Lower lobe of right lung (tissue), 2 donors: ENCODE data around the gene EPB41L4B. TPM values are rescaled to one million over a fixed set of nuclear protein-coding genes. Genes with fewer than 3 reads are reported as not detected.

ENCODE experiments used
- ATAC-seq, 2 donors: fragments of 200-7000 bp; cut with Tn5 transposase; one replicate each; pipeline ENCODE4 v1.9.1; 2020 to 2022; ENCODE audit warnings: mild to moderate bottlenecking in 2 of 2, moderate library complexity in 2 of 2
- DNase-seq: peaks from one replicate; pipeline ENCODE4 v3.0.0-alpha.2; 2020
- H3K27ac ChIP-seq: fragments of 200-600 bp; one replicate; pipeline ENCODE4 v1.8.0; 2022
- H3K27me3 ChIP-seq: fragments of 200-600 bp; one replicate; pipeline ENCODE4 v1.8.0; 2022; ENCODE audit warnings: low read depth
- H3K36me3 ChIP-seq: fragments of 200-600 bp; one replicate; pipeline ENCODE4 v1.8.0; 2022; ENCODE audit warnings: mild to moderate bottlenecking
- H3K4me1 ChIP-seq: fragments of 200-600 bp; one replicate; pipeline ENCODE4 v1.8.0; 2022
- H3K4me3 ChIP-seq: fragments of 200-600 bp; one replicate; pipeline ENCODE4 v1.8.0; 2022; ENCODE audit warnings: mild to moderate bottlenecking
- H3K9me3 ChIP-seq: fragments of 200-600 bp; one replicate; pipeline ENCODE4 v1.8.0; 2022
- CTCF ChIP-seq: fragments of 200-600 bp; IDR thresholded peaks from one replicate; pipeline ENCODE4 v1.8.0; 2022; ENCODE audit warnings: antibody characterized with exemption, mild to moderate bottlenecking
- intact Hi-C: fragments of 100-400 bp; cut with DNase I; formaldehyde crosslinking; loops from one replicate; pipeline ENCODE4 v1.11.0; 2022
- total RNA-seq: library from RNA; stranded (reverse); fragmentation: NEBNext Ultra II Directional; extraction: Animal tissue kit (Norgen Biotek cat#: 25700); gene quantifications from one replicate; pipeline ENCODE4 v1.2.1, GENCODE V29; 2021
- donor health status: DM: no; HTN: yes; CAD: no; lungs with severe emphysema.

EPB41L4B gene
- total RNA-seq, 1 donor from 2014 or later, result 12.1 TPM

GRCh38 chr9:109150925-109151545 is 169.8 kb downstream of the EPB41L4B start:
- no peak overlapping the region for H3K4me3 ChIP-seq
- no peaks in the 10 kb centered on the region for H3K27me3 ChIP-seq
- DNase-seq (peak; percentile 48), ATAC-seq (peak; percentile 69 to 76)
- H3K9me3 ChIP-seq, result peaks cover 8% of the 10 kb centered on the region
- H3K36me3 ChIP-seq, result no peaks in the 10 kb centered on the region
- no peak for TF ChIP-seq CTCF
- no peak overlapping the region for H3K27ac ChIP-seq
- intact Hi-C loops, result no loop called here
- no peaks in the 10 kb centered on the region for H3K4me1 ChIP-seq

- H3K9me3 ChIP-seq, result peaks cover 8% of the 10 kb centered on the region
These were observed 171.1 kb downstream of the EPB41L4B start for GRCh38 chr9:109149722-109150121.

GRCh38 chr9:109149089-109149488 is 171.8 kb downstream of the EPB41L4B start:
- Histone ChIP-seq H3K4me3 (no peak overlapping the region), H3K27me3 (no peaks in the 10 kb centered on the region), H3K4me1 (no peaks in the 10 kb centered on the region), H3K36me3 (no peaks in the 10 kb centered on the region), H3K9me3 (peaks cover 8% of the 10 kb centered on the region), H3K27ac (no peak overlapping the region)
- ATAC-seq (no peak), DNase-seq (no peak)
- intact Hi-C loops, result no loop called here
- TF ChIP-seq CTCF, result no peak

More at GRCh38 chr9:109149722-109150121, 171.1 kb downstream of the EPB41L4B start:
- intact Hi-C loops, result no loop called here
- no peak for TF ChIP-seq CTCF
- no peak overlapping the region for H3K4me3 ChIP-seq
- ATAC-seq, result no peak
- DNase-seq, result no peak
- H3K4me1 ChIP-seq, result no peaks in the 10 kb centered on the region
- H3K27me3 ChIP-seq, result no peaks in the 10 kb centered on the region
- H3K36me3 ChIP-seq, result no peaks in the 10 kb centered on the region
- H3K27ac ChIP-seq, result no peak overlapping the region

GRCh38 chr9:109145051-109145450 is 175.8 kb downstream of the EPB41L4B start:
- intact Hi-C loops, result no loop called here
- ATAC-seq (no peak), DNase-seq (no peak)
- H3K9me3 ChIP-seq, result no peaks in the 10 kb centered on the region
- no peaks in the 10 kb centered on the region for H3K4me1 ChIP-seq
- no peak overlapping the region for H3K4me3 ChIP-seq
- H3K27ac ChIP-seq, result no peak overlapping the region
- no peak for TF ChIP-seq CTCF
- H3K27me3 ChIP-seq, result no peaks in the 10 kb centered on the region
- no peaks in the 10 kb centered on the region for H3K36me3 ChIP-seq

DNA sequence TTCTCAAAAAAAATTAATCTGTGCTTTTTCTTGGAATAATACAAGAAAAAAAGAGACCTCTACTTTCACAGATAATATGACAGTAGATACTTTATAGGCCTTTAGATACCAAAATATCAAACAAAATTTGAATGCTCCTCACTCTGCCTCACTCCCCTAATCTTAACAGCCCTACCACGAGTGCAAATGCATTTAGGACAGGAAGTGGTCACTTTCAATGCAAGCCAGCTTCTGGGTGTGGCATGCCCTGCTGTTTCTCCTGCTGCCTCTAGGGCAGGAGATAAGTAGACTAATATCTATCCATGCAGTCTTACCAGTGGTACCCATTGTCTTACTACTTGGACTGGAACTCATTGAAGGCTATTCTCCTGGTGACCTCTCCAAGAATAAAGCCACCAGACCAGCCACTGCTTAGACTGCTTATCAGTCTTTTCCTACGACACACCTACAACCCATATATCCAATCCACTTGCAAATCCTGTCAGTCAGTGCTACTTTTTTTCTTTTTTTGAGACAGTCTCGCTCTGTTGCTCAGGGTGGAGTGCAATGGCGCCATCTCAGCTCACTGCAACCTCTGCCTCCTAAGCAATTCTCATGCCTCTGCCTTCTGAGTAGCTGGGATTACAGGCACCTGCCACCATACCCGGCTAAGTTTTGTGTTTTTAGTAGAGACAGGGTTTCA is 176.8 kb downstream of the EPB41L4B start:
- ATAC-seq (peak in 1 of 2 donors; percentile 48), DNase-seq (no peak)
- intact Hi-C loops, result no loop called here
- Histone ChIP-seq H3K27me3 (no peaks in the 10 kb centered on the region), H3K27ac (no peak overlapping the region), H3K4me3 (no peak overlapping the region), H3K9me3 (no peaks in the 10 kb centered on the region), H3K4me1 (no peaks in the 10 kb centered on the region), H3K36me3 (no peaks in the 10 kb centered on the region)
- TF ChIP-seq CTCF, result peak; percentile 24
